ENCODE data around the gene LAG3.

LAG3 gene

GRCh38 chr12:6813363-6813762 lies 41.0 kb downstream of the LAG3 start:
- Histone ChIP-seq H3K4me2 (ENCODE audit: low read depth, low read length, poor library complexity, severe bottlenecking) (no peak overlapping the region), H3K36me3 (ENCODE audit: low read length) (no peaks in the 10 kb centered on the region), H3K79me2 (ENCODE audit: insufficient read depth, low read length) (no peaks in the 10 kb centered on the region)

GRCh38 chr12:6816598-6816997 lies 44.3 kb downstream of the LAG3 start:
- Histone ChIP-seq H3K27me3 (ENCODE audit: low read length) (no peaks in the 10 kb centered on the region), H2AFZ (ENCODE audit: low read depth, low read length, severe bottlenecking) (no peak overlapping the region), H3K79me2 (ENCODE audit: insufficient read depth, low read length) (no peaks in the 10 kb centered on the region), H3K9me2 (replicated peaks; ENCODE audit: insufficient read depth, low read length) (no peaks in the 10 kb centered on the region), H3K4me3 (ENCODE audit: insufficient read depth, low read length, poor library complexity, severe bottlenecking) (no peak overlapping the region), H3F3A (ENCODE audit: insufficient read depth) (no peaks in the 10 kb centered on the region), H3K9me3 (ENCODE audit: insufficient read depth, low read length) (no peaks in the 10 kb centered on the region), H3K9ac (ENCODE audit: low read length) (no peak overlapping the region), H4K20me1 (ENCODE audit: low read depth, low read length) (no peaks in the 10 kb centered on the region), H3K36me3 (ENCODE audit: low read length) (no peaks in the 10 kb centered on the region), H3K27ac (ENCODE audit: low read depth, low read length) (no peak overlapping the region), H3K4me2 (ENCODE audit: low read depth, low read length, poor library complexity, severe bottlenecking) (no peak overlapping the region)
- TF ChIP-seq CTCF (IDR thresholded peaks at IDR 0.05; ENCODE audit: insufficient read depth, low read length, poor library complexity, severe bottlenecking) (no peak), EZH2phosphoT487 (conservative IDR thresholded peaks at IDR 0.05; ENCODE audit: low read length) (no peak)

More at GRCh38 chr12:6813363-6813762, 41.0 kb downstream of the LAG3 start:
- TF ChIP-seq CTCF (IDR thresholded peaks at IDR 0.05; ENCODE audit: insufficient read depth, low read length, poor library complexity, severe bottlenecking) (no peak), EZH2phosphoT487 (conservative IDR thresholded peaks at IDR 0.05; ENCODE audit: low read length) (no peak)
- no peaks in the 10 kb centered on the region for H3F3A ChIP-seq (ENCODE audit: insufficient read depth)
- no peaks in the 10 kb centered on the region for H3K27me3 ChIP-seq (ENCODE audit: low read length)
- no peaks in the 10 kb centered on the region for H3K9me3 ChIP-seq (ENCODE audit: insufficient read depth, low read length)
- no peak overlapping the region for H3K27ac ChIP-seq (ENCODE audit: low read depth, low read length)
- H3K9ac ChIP-seq (ENCODE audit: low read length), result no peak overlapping the region
- no peaks in the 10 kb centered on the region for H3K9me2 ChIP-seq (replicated peaks; ENCODE audit: insufficient read depth, low read length)
- no peaks in the 10 kb centered on the region for H4K20me1 ChIP-seq (ENCODE audit: low read depth, low read length)
- no peak overlapping the region for H3K4me3 ChIP-seq (ENCODE audit: insufficient read depth, low read length, poor library complexity, severe bottlenecking)
- H2AFZ ChIP-seq (ENCODE audit: low read depth, low read length, severe bottlenecking), result no peak overlapping the region

GRCh38 chr12:6817098-6817497 lies 44.8 kb downstream of the LAG3 start:
- no peak overlapping the region for H3K4me2 ChIP-seq (ENCODE audit: low read depth, low read length, poor library complexity, severe bottlenecking)
- no peaks in the 10 kb centered on the region for H3K27me3 ChIP-seq (ENCODE audit: low read length)
- no peak overlapping the region for H3K9ac ChIP-seq (ENCODE audit: low read length)
- no peak overlapping the region for H2AFZ ChIP-seq (ENCODE audit: low read depth, low read length, severe bottlenecking)
- H3K9me3 ChIP-seq (ENCODE audit: insufficient read depth, low read length), result no peaks in the 10 kb centered on the region
- H3K36me3 ChIP-seq (ENCODE audit: low read length), result no peaks in the 10 kb centered on the region
- H3K9me2 ChIP-seq (replicated peaks; ENCODE audit: insufficient read depth, low read length), result no peaks in the 10 kb centered on the region
- no peaks in the 10 kb centered on the region for H3F3A ChIP-seq (ENCODE audit: insufficient read depth)
- no peaks in the 10 kb centered on the region for H3K79me2 ChIP-seq (ENCODE audit: insufficient read depth, low read length)
- H4K20me1 ChIP-seq (ENCODE audit: low read depth, low read length), result no peaks in the 10 kb centered on the region
- TF ChIP-seq EZH2phosphoT487 (conservative IDR thresholded peaks at IDR 0.05; ENCODE audit: low read length) (no peak), CTCF (IDR thresholded peaks at IDR 0.05; ENCODE audit: insufficient read depth, low read length, poor library complexity, severe bottlenecking) (no peak)
- H3K4me3 ChIP-seq (ENCODE audit: insufficient read depth, low read length, poor library complexity, severe bottlenecking), result no peak overlapping the region
- no peak overlapping the region for H3K27ac ChIP-seq (ENCODE audit: low read depth, low read length)
